22Rv1 (cell line): ENCODE measurements around the gene SORCS2.

Experiments
- H3K27ac ChIP-seq: fragments of 450-650 bp; 2 replicates; pipeline ENCODE4 v1.5.1; 2017
- CTCF ChIP-seq: fragments of 450-650 bp; IDR thresholded peaks from 2 replicates; pipeline ENCODE4 v1.5.1; 2017; ENCODE audit warnings: mild to moderate bottlenecking
- ZFX ChIP-seq: fragments of 450-650 bp; IDR thresholded peaks from 2 replicates; pipeline ENCODE4 v1.6.1; 2017; ENCODE audit warnings: antibody characterized with exemption, borderline replicate concordance

SORCS2 gene

GRCh38 chr4:7711307-7711963, 519.1 kb downstream of the SORCS2 start:
- TF ChIP-seq CTCF (no peak), ZFX (no peak)
- no peak overlapping the region for H3K27ac ChIP-seq

DNA sequence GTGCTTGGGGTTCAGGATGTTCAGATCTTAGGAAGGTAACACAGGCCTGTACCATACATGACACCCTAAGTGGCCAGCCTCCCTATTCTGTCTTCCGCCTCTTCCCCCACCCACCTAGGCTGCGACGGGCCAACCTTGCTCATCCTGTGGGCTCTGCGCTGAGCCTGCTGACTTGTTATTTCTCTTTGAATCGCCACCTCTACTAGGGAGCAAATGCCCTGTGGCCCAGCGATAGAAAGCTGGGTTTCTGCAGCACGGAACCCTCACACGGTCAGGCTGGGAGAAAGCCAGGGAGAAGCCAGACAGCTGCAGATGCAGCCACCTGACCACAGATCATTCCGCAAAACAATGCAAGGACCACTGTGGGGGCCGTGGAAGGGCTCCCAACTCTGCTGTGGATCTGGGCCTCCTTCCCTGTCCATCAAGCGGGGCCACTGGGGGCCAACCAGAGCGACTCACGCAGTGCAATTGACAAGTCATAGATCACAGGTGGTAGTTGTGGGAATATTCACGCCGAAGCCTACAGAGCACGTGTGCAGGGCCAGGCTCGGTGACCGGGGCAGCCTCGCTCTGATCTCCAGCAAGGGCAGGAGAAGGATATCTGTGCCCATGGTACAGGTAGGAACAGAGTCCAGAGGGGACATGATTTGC, 519.8 kb downstream of the SORCS2 start:
- TF ChIP-seq CTCF (no peak), ZFX (no peak)
- no peak overlapping the region for H3K27ac ChIP-seq

GRCh38 chr4:7713757-7714156, 521.4 kb downstream of the SORCS2 start:
- H3K27ac ChIP-seq, result no peak overlapping the region
- TF ChIP-seq CTCF (no peak), ZFX (no peak)

DNA sequence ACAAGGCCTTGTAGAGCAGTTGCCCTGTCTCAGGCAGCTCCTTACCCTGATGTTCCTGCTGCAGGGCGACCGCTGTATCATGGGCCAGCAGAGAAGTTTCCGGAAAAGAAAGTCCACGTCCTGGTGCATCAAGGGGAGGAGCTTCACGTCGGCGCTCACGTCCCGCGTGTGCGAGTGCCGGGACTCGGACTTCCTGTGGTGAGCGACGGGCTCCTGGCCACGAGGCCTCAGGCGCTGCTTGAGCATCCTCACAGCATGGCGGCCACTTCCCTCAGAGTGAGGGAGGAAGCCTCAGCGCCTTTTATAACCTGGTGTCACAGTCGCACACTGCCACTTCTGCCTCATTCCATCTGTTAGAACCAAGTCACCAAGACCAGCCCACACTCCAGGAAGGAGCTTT, 521.8 kb downstream of the SORCS2 start:
- H3K27ac ChIP-seq, result no peak overlapping the region
- TF ChIP-seq CTCF (no peak), ZFX (no peak)

DNA sequence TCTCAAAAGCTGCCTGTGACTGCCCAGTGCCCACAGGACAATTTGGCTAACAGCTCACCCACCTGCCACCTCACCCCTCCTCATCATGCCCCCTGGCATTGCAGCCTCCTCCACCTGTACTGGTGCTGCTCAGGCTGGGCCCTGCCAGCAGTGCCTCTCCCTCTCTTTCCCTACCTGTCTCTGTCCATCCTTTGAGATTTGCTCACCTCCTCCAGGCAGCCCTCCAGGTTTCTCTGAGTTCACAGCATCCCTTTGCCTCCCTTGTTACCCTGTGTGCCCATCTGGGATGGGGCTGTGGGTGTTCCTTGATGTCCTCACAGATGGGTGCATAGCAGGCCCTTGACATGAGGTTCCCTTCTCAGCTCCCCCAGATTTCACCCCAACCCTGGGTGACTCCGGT, 522.4 kb downstream of the SORCS2 start:
- H3K27ac ChIP-seq, result no peak overlapping the region

GRCh38 chr4:7715271-7716009, 523.1 kb downstream of the SORCS2 start:
- H3K27ac ChIP-seq, result no peak overlapping the region
- TF ChIP-seq CTCF, result no peak
- TF ChIP-seq ZFX, result no peak

More for the DNA sequence above, 522.4 kb downstream of the SORCS2 start:
- TF ChIP-seq CTCF (no peak), ZFX (no peak)
